A549 (cell line): ENCODE data around the gene PRAMEF10.
"Not testable (repeated sequence)": the region's sequence is repeated elsewhere in the genome, so short reads cannot be mapped to it uniquely, and the experiment has no call there.

ENCODE experiments used
- CEBPB ChIP-seq, 2 experiments: fragments of >200 bp in 1 of 2; sonication (Bioruptor Twin) in 1 of 2; formaldehyde crosslinking in 1 of 2; IDR thresholded peaks; 2 replicates each; pipeline ENCODE4 v1.6.1; 2012 to 2016
- CTCF ChIP-seq: fragments of >200 bp; sonication (Bioruptor Twin); formaldehyde crosslinking; IDR thresholded peaks from 3 replicates; pipeline ENCODE4 v1.5.1; 2016

DNA sequence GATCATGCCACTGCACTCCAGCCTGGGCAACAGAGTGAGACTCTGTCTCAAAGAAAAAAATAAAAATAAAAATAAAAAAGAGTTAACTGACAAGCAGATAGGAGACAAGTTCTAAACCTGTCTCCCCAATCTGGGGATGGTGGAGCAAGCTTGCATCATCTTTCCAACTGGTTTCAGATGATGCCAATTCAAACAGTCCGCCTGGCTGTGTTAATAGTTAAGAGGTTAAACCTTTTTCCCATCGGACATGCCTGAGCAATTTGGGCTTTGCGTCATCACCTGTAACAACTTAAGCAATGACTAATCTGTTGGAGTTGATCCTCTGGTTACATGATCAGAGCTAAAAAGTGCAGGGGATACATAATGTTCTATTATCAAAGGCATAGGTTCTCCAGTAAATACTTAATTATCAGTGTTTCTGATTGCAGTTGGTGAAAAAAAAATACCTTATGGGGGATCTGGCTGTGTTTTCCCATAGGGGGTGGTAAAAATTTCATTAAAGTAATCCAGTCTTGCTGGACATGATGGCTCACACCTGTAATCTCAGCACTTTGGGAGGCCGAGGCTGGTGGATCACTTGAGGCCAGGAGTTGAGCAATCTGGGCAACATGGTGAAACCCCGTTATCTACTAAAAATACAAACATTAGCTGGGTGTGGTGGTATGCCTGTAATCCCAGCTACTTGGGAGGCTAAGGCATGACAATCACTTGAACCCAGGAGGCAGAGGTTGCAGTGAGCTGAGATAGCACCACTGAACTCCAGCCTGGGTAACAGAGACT is 5.9 kb upstream of the PRAMEF10 start:
- not testable (repeated sequence) for TF ChIP-seq CEBPB (IDR thresholded peaks at IDR 0.05); CTCF
